HG03064 (cell line): ENCODE results near the gene DAPK1.
"Not testable (repeated sequence)": the region's sequence is repeated elsewhere in the genome, so short reads cannot be mapped to it uniquely, and the experiment has no call there.

Source experiments
- ATAC-seq: cut with Tn5 transposase; IDR thresholded peaks from one replicate; pipeline ENCODE4 v1.9.1; 2021; ENCODE audit warnings: low read depth; ENCODE audit not compliant: unreplicated experiment

DAPK1 gene

DNA sequence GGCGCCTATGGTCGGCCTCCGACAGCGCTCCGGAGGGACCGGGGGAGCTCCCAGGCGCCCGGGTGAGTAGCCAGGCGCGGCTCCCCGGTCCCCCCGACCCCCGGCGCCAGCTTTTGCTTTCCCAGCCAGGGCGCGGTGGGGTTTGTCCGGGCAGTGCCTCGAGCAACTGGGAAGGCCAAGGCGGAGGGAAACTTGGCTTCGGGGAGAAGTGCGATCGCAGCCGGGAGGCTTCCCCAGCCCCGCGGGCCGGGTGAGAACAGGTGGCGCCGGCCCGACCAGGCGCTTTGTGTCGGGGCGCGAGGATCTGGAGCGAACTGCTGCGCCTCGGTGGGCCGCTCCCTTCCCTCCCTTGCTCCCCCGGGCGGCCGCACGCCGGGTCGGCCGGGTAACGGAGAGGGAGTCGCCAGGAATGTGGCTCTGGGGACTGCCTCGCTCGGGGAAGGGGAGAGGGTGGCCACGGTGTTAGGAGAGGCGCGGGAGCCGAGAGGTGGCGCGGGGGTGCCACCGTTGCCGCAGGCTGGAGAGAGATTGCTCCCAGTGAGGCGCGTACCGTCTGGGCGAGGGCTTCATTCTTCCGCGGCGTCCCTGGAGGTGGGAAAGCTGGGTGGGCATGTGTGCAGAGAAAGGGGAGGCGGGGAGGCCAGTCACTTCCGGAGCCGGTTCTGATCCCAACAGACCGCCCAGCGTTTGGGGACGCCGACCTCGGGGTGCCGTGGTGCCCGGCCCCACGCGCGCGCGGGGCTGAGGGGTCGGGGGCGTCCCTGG lies 561 bp downstream of the DAPK1 start:
- ATAC-seq, result no peak

GRCh38 chr9:87498811-87499360 lies 1.2 kb downstream of the DAPK1 start:
- ATAC-seq, result no peak

GRCh38 chr9:87499424-87500017 lies 1.9 kb downstream of the DAPK1 start:
- no peak for ATAC-seq

DNA sequence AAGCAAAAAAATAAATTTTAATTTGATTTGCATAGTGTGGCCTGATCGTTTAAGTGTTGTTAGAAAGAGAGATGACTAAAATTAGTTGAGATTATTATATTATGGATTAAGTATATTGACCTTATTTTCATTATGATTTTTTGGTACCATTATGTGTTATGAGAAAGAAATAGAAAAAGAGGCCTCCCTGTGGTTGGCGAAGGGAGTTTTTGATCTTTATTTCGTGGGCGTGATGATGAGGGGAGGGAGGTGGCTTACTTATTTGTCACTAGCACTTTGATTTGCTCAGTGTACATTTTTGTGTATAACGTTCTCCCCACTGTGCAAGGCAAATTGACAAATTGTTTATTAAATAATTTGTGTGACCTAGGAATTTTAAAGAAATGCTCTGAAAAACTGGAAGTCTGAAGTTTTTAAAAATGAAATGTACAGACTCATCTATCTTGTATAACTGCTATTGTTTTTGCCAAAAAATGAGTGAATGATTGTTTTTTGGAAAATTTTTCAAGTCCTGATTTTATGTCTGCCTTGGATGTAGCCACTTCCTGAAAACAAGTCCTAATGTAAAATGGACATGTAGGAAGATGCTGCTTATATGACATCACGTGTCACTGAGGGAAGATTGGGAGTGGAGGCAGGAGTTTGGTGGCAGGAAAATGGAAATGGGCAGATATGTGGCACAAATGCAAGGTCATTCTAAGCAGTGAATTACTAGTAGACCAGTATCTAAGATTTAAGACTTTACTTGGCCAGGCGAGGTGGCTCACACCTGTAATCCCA lies 3.0 kb downstream of the DAPK1 start:
- ATAC-seq, result no peak

- not testable (repeated sequence) for ATAC-seq
Measured at GRCh38 chr9:87501271-87501656, 3.6 kb downstream of the DAPK1 start.

- no peak for ATAC-seq
Measured at GRCh38 chr9:87501806-87502205, 4.1 kb downstream of the DAPK1 start.

DNA sequence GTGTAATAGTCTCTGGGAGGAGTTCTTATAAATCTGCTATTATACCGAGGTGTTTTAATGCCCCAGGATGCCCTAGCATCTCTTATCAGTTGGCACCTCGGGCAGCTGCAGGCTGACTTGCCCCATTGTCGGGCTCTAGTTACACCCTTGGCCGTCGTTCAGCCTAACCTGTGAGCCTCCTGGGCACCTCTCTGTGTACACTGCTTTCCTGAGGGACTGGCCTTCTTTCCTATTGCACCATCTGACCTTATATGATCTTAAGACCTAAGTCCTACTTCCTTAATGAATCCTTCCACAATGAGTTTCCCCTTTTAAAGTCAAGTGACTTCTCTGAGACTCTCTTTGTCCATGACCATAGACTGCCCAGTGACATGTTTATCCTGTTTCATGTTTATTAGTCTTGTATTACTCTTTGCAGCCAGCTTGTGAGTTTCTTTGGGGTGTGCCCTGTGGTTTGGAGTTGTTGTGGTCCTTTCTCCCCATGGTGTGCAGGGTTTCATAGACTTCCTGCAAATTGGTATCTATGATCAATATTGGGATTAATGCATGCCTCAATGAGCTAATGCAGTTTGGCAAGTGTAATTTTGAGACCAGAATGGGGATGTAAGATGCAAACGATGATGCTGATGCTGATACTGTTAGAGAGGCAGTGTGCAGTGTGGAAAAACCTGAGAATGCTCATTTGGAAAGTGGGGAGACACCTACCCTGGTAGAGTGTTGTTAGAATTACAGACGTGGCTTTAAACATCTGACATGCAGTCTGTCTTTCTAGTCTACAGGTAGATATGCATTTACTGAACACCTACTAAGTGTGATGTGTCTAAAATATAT lies 4.9 kb downstream of the DAPK1 start:
- ATAC-seq, result no peak

- no peak for ATAC-seq
Measured at GRCh38 chr9:87503430-87503829, 5.8 kb downstream of the DAPK1 start.

DNA sequence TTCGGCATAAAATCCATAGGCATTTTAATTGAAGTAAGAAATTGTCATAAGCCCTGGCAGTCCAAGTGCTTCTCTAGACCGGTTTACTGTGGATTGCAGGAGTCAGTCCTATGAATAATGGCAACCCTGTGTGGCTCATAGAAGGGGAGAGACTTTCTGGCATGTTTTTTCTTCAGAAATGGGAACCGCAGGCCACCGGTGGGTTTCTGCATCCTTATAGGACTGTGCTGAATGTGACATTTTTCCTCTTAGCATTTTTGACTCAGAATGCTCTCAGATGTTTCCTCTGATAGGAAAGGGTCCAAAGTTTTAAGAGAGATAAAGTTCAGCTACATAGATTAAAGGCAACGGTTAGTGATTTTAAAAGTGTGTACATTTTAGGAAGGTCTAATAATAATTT lies 6.3 kb downstream of the DAPK1 start:
- ATAC-seq, result no peak

- ATAC-seq, result no peak
Measured at GRCh38 chr9:87504938-87505337, 7.3 kb downstream of the DAPK1 start.

GRCh38 chr9:87505869-87506678 lies 8.4 kb downstream of the DAPK1 start:
- ATAC-seq, result no peak

DNA sequence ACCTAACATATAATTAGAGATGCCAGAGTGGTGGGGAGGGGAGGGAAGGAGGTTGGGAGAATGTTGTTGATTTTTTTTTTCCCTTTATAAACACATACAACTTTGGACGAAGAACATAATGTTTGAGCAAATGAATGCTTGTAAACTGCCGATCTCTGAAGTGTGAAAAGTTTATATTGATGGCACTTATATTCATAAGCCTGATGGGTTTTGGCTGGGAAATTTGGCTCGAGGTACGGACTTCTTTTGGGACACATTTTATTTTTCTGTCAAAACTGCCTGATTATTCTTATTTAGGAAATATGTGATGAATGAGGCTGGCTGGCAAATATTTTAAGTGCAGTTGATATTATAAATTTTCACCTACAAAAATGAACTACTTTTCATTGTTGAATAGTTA lies 9.9 kb downstream of the DAPK1 start:
- ATAC-seq, result no peak

DNA sequence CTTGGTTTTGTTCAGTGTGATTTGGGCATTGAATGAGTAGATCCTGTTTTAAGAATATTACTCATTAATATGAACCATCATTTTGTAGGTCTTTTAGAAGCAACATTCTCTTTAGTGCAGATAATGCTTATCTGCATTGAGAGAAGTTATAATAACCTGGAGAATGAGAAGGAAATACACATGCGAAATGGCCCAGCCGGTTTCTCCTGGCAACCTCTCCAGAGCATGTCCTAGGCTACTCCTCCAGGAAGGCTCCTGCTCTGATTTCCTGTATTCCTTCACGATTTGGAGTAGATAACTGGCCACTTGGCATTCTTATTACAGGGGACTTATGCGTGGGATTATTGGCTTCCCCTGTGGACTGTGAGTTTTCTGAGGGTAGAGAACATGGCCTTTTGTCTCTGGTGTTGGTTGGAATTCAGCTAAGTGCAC lies 12.6 kb downstream of the DAPK1 start:
- ATAC-seq, result no peak

DNA sequence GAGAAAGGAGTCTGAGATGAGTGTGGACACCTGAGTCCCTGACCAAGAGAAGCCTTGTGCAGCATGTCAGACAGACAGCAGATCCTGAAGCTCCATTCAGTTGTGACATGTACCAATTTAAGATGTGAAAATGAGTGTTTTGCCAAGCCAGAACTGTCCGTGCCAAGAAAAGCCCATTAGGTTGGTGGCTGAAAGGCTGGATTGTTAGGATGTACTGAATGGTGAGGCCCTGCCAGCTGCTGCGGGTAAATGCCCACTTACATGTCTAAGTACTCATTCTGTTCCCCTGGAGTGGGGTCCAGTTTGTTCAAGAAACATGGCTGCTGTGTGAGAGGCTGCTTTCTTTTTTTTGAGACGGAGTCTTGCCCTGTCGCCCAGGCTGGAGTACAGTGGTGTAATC lies 14.6 kb downstream of the DAPK1 start:
- ATAC-seq, result no peak

GRCh38 chr9:87513161-87513560 lies 15.5 kb downstream of the DAPK1 start:
- no peak for ATAC-seq

DNA sequence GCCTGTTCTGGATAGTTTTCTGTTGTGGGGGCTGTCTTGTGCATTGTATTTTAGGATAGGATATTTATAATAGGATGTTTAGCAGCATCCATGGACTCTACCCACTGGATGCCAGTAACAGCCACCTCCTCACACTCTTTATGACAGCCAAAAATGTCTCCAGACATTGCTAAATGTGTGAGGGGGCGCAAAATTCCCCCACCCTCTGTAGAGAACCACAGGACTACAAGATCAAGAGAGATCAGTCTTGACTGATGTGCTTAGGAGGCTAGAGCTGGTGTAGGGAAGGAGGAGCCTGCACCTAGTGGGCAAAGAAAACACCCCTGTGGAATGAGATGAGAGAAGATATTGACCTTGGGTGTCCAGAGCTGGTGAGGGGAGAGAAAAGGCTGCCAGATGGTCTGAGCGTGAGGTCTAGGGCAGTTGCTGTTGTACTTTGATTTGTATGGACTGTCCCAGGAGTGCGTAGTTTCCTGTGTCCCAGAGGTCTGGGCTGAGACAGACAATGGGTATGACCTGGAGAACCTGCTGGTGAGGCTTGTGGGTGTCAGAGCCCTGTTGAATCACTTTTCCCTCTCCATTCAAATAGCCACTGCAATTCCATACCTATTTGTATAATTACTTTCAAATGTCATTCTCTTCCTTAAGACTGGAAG lies 16.3 kb downstream of the DAPK1 start:
- ATAC-seq, result no peak

DNA sequence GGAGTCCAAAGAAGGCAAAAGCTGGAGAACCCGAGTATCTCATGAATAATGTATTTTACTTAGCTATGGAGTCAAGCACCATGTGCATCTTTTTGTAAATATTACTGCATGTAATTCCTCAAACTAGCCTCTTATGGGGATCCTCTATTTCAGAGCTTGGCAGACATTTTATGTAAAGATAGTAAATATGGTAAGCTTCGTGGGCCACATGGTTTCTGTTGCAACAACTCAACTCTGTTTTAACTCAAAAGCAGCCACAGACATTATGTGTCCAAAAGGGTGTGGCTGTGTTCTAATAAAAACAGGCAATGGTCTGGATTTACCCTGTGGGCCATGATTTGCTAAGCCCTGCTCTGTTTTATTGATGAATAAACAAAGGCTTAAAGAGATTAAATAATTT lies 17.3 kb downstream of the DAPK1 start:
- no peak for ATAC-seq

- no peak for ATAC-seq
Measured at GRCh38 chr9:87515588-87516221, 18.0 kb downstream of the DAPK1 start.
